ENCODE measurements around the gene IPCEF1.

IPCEF1 gene

DNA sequence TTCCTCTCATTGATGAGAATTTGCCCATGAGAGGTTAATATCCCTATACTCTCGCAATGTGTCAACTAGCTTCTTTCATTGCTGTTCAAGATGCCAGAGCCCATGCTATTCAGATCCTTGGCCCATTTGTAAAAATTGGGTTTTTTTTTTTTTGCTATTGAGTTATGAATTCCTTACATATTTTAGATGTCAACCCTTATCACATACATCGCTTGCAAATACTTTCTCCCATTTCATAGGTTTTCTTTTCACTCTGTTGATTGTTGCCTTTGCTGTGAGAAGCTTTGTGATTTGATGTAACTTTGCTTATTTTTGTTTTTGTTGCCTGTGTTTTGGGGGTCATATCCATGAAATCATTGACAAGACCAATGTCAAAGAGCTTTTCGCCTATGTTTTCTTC lies 32.2 kb upstream of the IPCEF1 start:
- H3K4me1 ChIP-seq = no peaks in the 10 kb centered on the region; the same call in 1 of the 2 replicates
- no peaks in the 10 kb centered on the region for H3K36me3 ChIP-seq
- no peaks in the 10 kb centered on the region for H3K27me3 ChIP-seq
- H3K9me3 ChIP-seq = no peaks in the 10 kb centered on the region
- no peak for DNase-seq
- TF ChIP-seq, protein P1, sequence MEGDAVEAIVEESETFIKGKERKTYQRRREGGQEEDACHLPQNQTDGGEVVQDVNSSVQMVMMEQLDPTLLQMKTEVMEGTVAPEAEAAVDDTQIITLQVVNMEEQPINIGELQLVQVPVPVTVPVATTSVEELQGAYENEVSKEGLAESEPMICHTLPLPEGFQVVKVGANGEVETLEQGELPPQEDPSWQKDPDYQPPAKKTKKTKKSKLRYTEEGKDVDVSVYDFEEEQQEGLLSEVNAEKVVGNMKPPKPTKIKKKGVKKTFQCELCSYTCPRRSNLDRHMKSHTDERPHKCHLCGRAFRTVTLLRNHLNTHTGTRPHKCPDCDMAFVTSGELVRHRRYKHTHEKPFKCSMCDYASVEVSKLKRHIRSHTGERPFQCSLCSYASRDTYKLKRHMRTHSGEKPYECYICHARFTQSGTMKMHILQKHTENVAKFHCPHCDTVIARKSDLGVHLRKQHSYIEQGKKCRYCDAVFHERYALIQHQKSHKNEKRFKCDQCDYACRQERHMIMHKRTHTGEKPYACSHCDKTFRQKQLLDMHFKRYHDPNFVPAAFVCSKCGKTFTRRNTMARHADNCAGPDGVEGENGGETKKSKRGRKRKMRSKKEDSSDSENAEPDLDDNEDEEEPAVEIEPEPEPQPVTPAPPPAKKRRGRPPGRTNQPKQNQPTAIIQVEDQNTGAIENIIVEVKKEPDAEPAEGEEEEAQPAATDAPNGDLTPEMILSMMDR (IDR thresholded peaks at IDR 0.05; ENCODE audit: low read depth, low read length) = no peak
- H3K4me3 ChIP-seq (ENCODE audit: low read depth, low read length) = no peak overlapping the region

DNA sequence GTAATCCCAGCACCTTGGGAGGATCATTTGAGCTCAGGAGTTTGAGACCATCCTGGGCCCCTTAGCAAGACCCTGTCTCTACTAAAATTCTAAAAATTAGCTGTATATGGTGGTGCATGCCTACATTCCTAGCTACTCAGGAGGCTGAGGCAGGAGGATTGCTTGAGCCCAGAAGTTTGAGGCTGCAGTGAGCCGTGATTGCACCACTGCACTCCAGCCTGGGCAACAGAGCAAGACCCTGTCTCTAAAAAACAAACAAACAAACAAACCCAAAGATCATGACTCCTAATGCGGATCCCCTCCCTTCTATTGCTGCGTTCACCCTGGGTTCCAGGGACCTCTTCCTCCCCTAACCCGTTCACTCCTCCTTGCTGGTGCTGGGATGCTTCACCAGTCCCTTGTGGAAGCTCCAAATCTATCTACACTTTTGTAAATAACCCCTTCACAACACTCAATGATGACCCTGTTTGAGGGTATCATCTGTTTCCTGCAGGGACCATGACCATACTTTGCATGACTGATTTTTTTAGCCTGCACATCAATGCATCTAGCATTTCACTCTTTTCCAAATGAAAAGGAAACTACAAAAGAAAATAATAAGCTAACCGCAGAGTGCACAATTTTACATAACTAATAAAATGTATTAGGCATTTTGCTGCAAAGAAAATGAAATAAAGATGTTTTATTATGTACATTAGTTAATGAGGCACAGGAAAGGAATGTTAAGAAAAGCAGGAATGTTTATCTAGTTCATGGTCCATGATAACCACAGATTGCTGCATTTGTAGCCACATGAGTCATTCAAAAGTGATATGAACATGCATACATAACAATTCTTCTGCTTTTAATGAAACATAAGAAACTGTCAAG lies 30.5 kb upstream of the IPCEF1 start:
- H3K4me1 ChIP-seq = no peaks in the 10 kb centered on the region
- H3K9me3 ChIP-seq = no peaks in the 10 kb centered on the region
- no peaks in the 10 kb centered on the region for H3K27me3 ChIP-seq
- H3K36me3 ChIP-seq = no peaks in the 10 kb centered on the region
- no peak for DNase-seq
- H3K4me3 ChIP-seq (ENCODE audit: low read depth, low read length) = no peak overlapping the region
- TF ChIP-seq, protein P1 (IDR thresholded peaks at IDR 0.05; ENCODE audit: low read depth, low read length) = no peak

DNA sequence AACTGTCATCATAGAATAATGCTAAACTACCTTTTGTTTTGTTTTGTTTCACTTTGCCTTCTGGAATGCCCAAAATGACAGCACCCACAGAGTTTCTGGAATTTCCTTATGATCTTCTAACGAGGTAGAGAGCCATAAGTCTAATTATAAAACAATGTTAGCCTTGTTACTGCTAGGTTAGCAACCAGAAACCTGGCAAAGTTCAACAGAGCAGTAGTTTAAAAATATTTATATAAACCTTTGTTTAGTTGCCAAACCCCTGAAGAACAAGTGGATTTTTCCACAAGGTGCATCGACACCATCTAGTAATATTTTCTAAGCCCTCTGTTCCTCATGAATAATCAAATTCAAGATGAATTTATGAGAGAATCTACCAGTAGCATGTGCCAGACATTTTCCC lies 27.6 kb upstream of the IPCEF1 start:
- TF ChIP-seq, protein P1 (IDR thresholded peaks at IDR 0.05; ENCODE audit: low read depth, low read length) = no peak
- H3K36me3 ChIP-seq = no peaks in the 10 kb centered on the region
- H3K9me3 ChIP-seq = no peaks in the 10 kb centered on the region
- no peak for DNase-seq
- no peaks in the 10 kb centered on the region for H3K27me3 ChIP-seq
- no peaks in the 10 kb centered on the region for H3K4me1 ChIP-seq
- no peak overlapping the region for H3K4me3 ChIP-seq (ENCODE audit: low read depth, low read length)

DNA sequence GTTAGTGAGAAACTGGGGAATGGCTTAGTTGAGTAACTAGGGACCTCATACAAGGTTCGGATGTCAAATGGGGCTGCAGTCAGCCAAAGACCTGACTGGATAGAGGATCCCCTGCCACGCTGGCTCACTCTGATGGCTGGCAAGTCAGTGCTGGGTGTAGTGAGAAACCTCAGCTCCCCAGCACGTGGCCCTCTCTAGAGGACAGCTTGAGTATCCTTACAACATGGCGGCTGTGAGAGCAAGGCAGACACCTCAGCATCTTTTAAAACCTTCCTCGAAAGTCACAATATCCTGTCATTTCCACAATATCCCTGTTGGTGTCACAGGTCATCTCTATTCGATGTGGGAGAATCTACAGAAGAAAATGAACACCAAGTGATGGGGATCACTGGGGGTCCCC lies 26.7 kb upstream of the IPCEF1 start:
- H3K4me1 ChIP-seq = no peaks in the 10 kb centered on the region
- no peak for DNase-seq
- H3K27me3 ChIP-seq = no peaks in the 10 kb centered on the region
- TF ChIP-seq, protein P1 (IDR thresholded peaks at IDR 0.05; ENCODE audit: low read depth, low read length) = no peak
- H3K9me3 ChIP-seq = no peaks in the 10 kb centered on the region
- H3K36me3 ChIP-seq = no peaks in the 10 kb centered on the region
- H3K4me3 ChIP-seq (ENCODE audit: low read depth, low read length) = no peak overlapping the region

DNA sequence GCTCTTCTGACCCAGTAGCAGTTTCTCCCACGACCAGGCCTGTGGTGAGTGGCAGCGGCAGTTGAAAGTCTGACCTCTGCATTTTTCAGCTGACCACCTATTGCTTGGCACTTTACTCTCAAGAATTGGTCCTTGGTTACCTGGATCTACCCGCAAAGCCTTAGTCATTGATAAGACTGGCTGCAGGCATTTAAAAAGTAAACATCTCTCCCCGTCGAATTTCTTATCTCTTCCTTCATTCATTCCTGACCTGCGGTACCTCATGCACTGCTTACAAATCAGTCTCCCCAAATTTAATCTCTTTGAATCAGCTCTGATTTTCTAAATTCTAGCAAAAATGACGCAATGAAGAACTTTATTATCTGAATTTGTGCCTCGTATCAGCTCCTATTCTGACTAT lies 26.1 kb upstream of the IPCEF1 start:
- no peak for DNase-seq
- TF ChIP-seq, protein P1 (IDR thresholded peaks at IDR 0.05; ENCODE audit: low read depth, low read length) = no peak

DNA sequence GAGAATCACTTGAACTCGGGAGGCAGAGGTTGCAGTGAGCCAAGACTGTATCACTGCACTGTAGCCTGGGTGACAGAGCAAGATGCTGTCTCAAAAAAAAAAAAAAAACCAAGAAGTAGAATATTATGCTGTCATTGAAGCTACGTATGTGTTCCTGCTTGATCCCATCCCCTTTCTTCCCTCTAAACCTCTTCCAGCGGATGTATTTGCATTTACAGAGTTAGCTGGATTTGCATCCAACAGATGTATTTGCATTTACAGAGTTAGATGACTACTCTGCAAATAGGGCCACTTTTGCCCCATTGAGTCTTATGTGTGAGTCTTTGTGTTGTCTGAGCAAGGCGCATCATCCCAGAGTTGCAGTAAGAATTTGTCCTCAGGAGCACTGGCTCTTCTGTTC lies 24.9 kb upstream of the IPCEF1 start:
- H3K4me3 ChIP-seq (ENCODE audit: low read depth, low read length) = no peak overlapping the region
- H3K4me1 ChIP-seq = no peaks in the 10 kb centered on the region
- TF ChIP-seq, protein P1 (IDR thresholded peaks at IDR 0.05; ENCODE audit: low read depth, low read length) = no peak
- H3K27me3 ChIP-seq = no peaks in the 10 kb centered on the region
- no peak for DNase-seq
- H3K36me3 ChIP-seq = no peaks in the 10 kb centered on the region
- H3K9me3 ChIP-seq = no peaks in the 10 kb centered on the region

More for the DNA sequence above, 26.1 kb upstream of the IPCEF1 start:
- Histone ChIP-seq H3K4me1 (no peaks in the 10 kb centered on the region), H3K9me3 (no peaks in the 10 kb centered on the region), H3K36me3 (no peaks in the 10 kb centered on the region), H3K4me3 (ENCODE audit: low read depth, low read length) (no peak overlapping the region), H3K27me3 (no peaks in the 10 kb centered on the region)
